Osteocyte (in vitro differentiated cells): Measurements from ENCODE around the gene SLC39A3. TPM values are rescaled to one million over a fixed set of nuclear protein-coding genes. Genes with fewer than 3 reads are reported as not detected.
A peak's percentile ranks its signal among the peaks of the same experiment; 100 is the strongest.

ENCODE experiments used
- DNase-seq: peaks from one replicate; pipeline ENCODE4 v3.0.0; 2021; ENCODE audit warnings: mixed read lengths; ENCODE audit not compliant: unreplicated experiment; ENCODE audit errors: extremely low spot score
- H3K27ac Mint-ChIP-seq: one replicate; pipeline ENCODE4 v1.8.0; 2021; ENCODE audit warnings: mild to moderate bottlenecking, mixed read lengths; ENCODE audit not compliant: unreplicated experiment
- H3K27me3 Mint-ChIP-seq: one replicate; pipeline ENCODE4 v1.8.0; 2021; ENCODE audit warnings: mixed read lengths; ENCODE audit not compliant: unreplicated experiment
- H3K36me3 Mint-ChIP-seq: one replicate; pipeline ENCODE4 v1.8.0; 2021; ENCODE audit warnings: mixed read lengths; ENCODE audit not compliant: unreplicated experiment
- H3K4me1 Mint-ChIP-seq: one replicate; pipeline ENCODE4 v1.8.0; 2021; ENCODE audit warnings: mixed read lengths; ENCODE audit not compliant: unreplicated experiment
- H3K4me3 Mint-ChIP-seq: one replicate; pipeline ENCODE4 v1.8.0; 2021; ENCODE audit warnings: mild to moderate bottlenecking, moderate library complexity, mixed read lengths; ENCODE audit not compliant: unreplicated experiment
- H3K9me3 Mint-ChIP-seq: one replicate; pipeline ENCODE4 v1.8.0; 2021; ENCODE audit warnings: mixed read lengths; ENCODE audit not compliant: unreplicated experiment
- total RNA-seq: library from RNA; stranded (reverse); gene quantifications from 2 replicates; pipeline ENCODE4 v1.2.1, GENCODE V29; 2021
- TF ChIP-seq, protein P1 (sequence below): fragments of 200-600 bp; sonication (generic); IDR thresholded peaks from 2 replicates; pipeline ENCODE4 v1.5.0; 2021; ENCODE audit warnings: antibody characterized with exemption, mild to moderate bottlenecking, moderate library complexity

Gene SLC39A3
- total RNA-seq, 1 donor from 2014 or later: 36.5 TPM

- DNase-seq: no peak
- peak overlapping the region; percentile 98 for H3K27ac Mint-ChIP-seq
- no peaks in the 10 kb centered on the region for H3K27me3 Mint-ChIP-seq
- H3K9me3 Mint-ChIP-seq: no peaks in the 10 kb centered on the region
- peaks cover 40% of the 10 kb centered on the region for H3K4me1 Mint-ChIP-seq
- H3K36me3 Mint-ChIP-seq: no peaks in the 10 kb centered on the region
- peak overlapping the region; percentile 84 for H3K4me3 Mint-ChIP-seq
- TF ChIP-seq, protein P1, sequence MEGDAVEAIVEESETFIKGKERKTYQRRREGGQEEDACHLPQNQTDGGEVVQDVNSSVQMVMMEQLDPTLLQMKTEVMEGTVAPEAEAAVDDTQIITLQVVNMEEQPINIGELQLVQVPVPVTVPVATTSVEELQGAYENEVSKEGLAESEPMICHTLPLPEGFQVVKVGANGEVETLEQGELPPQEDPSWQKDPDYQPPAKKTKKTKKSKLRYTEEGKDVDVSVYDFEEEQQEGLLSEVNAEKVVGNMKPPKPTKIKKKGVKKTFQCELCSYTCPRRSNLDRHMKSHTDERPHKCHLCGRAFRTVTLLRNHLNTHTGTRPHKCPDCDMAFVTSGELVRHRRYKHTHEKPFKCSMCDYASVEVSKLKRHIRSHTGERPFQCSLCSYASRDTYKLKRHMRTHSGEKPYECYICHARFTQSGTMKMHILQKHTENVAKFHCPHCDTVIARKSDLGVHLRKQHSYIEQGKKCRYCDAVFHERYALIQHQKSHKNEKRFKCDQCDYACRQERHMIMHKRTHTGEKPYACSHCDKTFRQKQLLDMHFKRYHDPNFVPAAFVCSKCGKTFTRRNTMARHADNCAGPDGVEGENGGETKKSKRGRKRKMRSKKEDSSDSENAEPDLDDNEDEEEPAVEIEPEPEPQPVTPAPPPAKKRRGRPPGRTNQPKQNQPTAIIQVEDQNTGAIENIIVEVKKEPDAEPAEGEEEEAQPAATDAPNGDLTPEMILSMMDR: no peak
These were observed 43.9 kb upstream of the SLC39A3 start for GRCh38 chr19:2783781-2784145.

DNA sequence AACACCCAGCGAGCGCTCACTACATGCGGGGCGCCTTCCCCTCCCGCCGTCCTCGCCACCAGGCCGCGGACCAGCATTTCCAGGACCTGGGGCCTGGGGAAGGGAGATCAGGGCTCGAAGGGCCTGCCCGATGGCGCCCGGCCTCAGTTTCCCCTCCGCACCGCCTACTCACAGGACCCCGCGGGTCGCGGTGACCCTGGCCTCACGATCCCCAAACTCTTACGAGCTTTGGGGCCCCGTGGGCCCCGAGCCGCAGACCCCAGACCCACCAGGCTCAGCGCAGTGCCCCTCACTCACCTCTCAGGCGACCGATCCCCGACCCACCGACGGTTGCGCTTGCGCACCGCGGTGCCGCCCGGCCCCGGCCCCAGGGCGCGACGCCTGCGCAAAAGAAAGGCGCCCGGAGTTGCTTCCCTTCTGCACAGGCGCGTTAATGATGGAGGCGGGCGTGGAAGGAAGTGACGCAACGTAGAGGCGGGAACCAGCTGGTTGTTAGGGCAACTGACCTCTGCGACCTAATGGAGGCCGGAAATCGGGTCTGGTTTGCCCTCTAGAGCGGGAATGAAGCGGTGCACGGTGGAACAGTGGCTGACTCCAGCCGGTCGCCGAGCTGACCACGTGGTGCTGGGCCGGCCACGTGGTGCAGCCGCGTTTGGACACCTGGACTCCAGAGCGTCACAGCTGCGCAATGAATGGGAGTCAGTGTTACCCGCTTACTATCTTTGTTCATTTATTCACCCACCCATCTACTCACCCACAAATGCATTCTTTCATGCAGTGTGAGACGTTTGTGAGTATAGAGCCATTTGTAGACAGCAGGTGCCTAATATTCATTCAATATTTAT lies 43.3 kb upstream of the SLC39A3 start, which contains the start of gene SGTA:
Gene SGTA, minus strand, starts transcription at position 338 of the 845 bp plus-strand sequence. CDS start 14,205 bp downstream, outside the sequence.
- Mint-ChIP-seq H3K4me3 (peak within 1 kb of the TSS; percentile 84), H3K9me3 (no peaks in the 10 kb centered on the region), H3K36me3 (no peaks in the 10 kb centered on the region), H3K27me3 (no peaks in the 10 kb centered on the region), H3K27ac (peak within 1 kb of the TSS; percentile 98), H3K4me1 (peaks cover 40% of the 10 kb centered on the region)
- peak; percentile 99 for DNase-seq
- TF ChIP-seq, protein P1: peak; percentile 50

- Mint-ChIP-seq H3K27me3 (no peaks in the 10 kb centered on the region), H3K9me3 (no peaks in the 10 kb centered on the region), H3K27ac (peak overlapping the region; percentile 98), H3K4me3 (peak overlapping the region; percentile 84), H3K36me3 (no peaks in the 10 kb centered on the region), H3K4me1 (peaks cover 40% of the 10 kb centered on the region)
- no peak for DNase-seq
- TF ChIP-seq, protein P1: no peak
These were observed 42.6 kb upstream of the SLC39A3 start for GRCh38 chr19:2782329-2782935.

DNA sequence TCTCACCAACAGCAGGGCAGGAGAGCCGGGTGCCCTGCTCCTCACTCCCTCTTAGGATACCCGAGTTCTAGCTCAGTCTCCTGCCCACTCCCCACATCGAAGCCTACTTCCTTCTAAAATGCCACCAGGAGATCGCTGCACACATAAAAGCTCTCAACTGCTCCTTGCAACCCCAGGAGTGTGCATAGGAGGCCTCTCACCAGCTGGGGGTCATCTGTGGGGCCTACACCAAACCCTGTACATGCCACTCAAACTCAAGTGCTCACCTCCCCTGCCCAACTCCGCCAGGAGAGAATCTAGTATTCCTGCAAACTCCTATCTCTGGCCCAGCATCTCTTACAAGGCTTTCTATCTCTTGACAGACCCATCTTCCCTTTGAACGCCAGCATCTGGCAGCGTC lies 40.5 kb upstream of the SLC39A3 start:
- H3K9me3 Mint-ChIP-seq: no peaks in the 10 kb centered on the region
- no peak overlapping the region for H3K27ac Mint-ChIP-seq
- peaks cover 1% of the 10 kb centered on the region for H3K36me3 Mint-ChIP-seq
- H3K4me3 Mint-ChIP-seq: no peak overlapping the region
- peaks cover 35% of the 10 kb centered on the region for H3K4me1 Mint-ChIP-seq
- DNase-seq: no peak
- H3K27me3 Mint-ChIP-seq: no peaks in the 10 kb centered on the region
- TF ChIP-seq, protein P1: no peak

DNA sequence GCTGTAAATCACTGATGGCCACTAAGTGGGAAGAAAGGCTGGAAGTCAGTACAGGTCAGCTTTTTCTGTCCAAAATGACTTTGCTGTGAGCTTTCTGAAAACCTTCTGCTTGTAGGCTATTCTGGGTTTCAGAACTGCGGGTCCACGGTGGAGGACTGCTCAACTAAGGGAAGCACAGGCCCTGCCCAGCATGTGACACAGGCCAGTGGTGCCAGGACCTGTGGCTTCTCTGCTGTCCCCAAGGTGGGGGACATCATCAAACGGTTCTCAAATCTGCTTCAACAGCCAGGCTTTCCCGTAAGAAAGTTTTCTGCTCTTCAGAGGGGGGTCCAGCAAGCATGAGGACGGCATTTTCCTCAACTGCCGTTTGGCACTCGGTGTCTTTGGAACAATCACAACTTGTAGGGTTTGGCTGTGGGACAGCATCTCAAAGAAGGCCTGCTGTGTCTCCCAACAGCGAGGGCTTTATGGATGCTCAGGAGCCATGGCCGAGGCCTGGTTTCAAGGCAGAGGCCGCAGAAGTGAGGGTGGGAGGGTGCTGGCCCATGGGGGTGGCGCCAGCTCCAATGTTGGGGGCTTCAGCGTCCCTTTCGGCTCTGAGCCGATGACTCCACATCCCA lies 39.4 kb upstream of the SLC39A3 start:
- H3K36me3 Mint-ChIP-seq: peaks cover 3% of the 10 kb centered on the region
- H3K4me3 Mint-ChIP-seq: no peak overlapping the region
- peaks cover 34% of the 10 kb centered on the region for H3K4me1 Mint-ChIP-seq
- DNase-seq: no peak
- H3K9me3 Mint-ChIP-seq: no peaks in the 10 kb centered on the region
- no peak overlapping the region for H3K27ac Mint-ChIP-seq
- TF ChIP-seq, protein P1: no peak
- no peaks in the 10 kb centered on the region for H3K27me3 Mint-ChIP-seq
